Peyer's patch (tissue), 4 donors: Measurements from ENCODE around the gene SLC13A3.

Experiments
- CTCF ChIP-seq, 6 experiments: fragments of 450-650 bp in 4 of 6; fragments of 200-600 bp in 2 of 6; sonication (generic) in 1 of 6; IDR thresholded peaks; one replicate each; pipeline ENCODE4 v1.5.1; 2017 to 2019; ENCODE audit warnings: antibody characterized with exemption in 6 of 6, mild to moderate bottlenecking in 3 of 6, moderate library complexity in 1 of 6
- POLR2A ChIP-seq, 2 donors: fragments of 450-650 bp; IDR thresholded peaks; one replicate each; pipeline ENCODE4 v1.5.1; 2017; ENCODE audit warnings: antibody characterized with exemption in 2 of 2, mild to moderate bottlenecking in 2 of 2, moderate library complexity in 2 of 2

GRCh38 chr20:46624946-46625345 lies 26.3 kb downstream of the SLC13A3 start:
- TF ChIP-seq CTCF (IDR thresholded peaks at IDR 0.05) (no peak), POLR2A (IDR thresholded peaks at IDR 0.05) (no peak)
